Activated CD8-positive, alpha-beta memory T cell treated with anti-CD3 and anti-CD28 coated beads, Interleukin-2, amount 50 U/mL, for 1 hour (primary cell): Measurements from ENCODE around the gene MYLK.
"Not testable (repeated sequence)": the region's sequence is repeated elsewhere in the genome, so short reads cannot be mapped to it uniquely, and the experiment has no call there.

ENCODE experiments used
- DNase-seq: peaks from one replicate; pipeline ENCODE4 v3.0.0-alpha.2; 2020; ENCODE audit errors: extremely low read depth

The MYLK gene

DNA sequence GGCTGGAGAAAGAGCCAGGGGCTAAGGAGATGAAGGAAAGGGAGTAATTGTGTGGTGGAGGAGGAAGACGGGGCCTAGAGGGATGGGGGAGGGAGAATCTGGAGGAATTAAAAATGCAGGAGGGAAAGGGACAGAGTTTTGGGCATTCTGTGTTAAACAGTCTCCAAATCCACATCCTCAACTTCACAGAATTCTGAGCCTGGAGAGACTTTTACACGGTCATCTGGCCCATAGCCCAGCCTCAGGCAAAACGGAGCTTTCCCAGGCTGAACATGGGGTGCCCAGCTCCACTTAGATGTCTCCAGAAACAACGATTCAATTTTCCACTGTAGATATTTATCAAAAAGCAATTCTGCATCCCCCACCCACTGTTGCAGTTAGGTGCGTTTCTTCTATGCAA is 161.7 kb downstream of the MYLK start:
- no peak for DNase-seq

DNA sequence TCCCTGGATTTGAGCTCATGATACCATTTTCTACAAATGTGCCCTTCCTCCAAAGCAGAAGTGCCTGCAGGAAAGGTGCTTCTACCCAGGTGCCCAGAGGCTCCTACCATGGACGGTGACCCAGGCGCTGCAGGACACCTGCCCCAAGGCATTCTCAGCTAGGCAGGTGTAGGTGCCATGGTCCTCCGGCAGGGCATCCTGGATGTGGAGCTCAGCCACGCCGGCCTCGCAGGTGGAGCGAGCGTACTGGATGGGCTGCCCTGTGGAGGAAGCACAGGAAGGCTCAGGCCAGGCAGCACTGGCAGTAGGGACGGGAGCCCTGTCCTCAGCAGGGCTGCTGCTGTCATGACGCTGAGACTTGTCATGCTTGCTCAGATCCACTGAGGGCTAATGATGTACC is 162.1 kb downstream of the MYLK start:
- DNase-seq: no peak

DNA sequence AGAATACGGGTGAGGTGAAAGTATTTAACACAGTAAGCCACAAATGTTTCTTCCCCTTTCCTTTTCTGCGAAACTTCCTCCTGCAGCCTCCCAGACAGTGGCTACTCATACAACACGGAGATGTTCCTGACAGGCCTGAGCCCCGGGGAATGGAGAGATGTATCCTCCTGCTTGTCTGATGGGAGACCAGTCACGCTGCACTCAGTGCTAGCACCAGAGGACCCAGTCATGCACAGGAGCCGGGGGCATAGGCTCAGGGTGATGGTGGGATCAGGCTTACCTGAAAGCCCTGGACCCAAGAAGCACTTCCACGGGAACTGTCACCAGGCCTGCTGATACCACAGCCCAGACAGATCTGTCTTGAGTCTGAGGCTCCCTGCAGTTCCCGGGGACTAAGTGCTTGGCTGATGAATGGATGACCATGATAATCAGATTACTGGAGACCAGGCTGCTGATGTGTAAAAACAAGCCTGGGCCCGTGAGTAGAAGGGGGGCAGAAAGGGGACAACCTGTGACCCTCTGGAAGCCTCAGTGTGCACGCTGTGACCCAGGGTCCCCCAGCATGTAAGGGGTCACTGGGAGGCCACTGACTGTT is 162.9 kb downstream of the MYLK start:
- DNase-seq: not testable (repeated sequence)

DNA sequence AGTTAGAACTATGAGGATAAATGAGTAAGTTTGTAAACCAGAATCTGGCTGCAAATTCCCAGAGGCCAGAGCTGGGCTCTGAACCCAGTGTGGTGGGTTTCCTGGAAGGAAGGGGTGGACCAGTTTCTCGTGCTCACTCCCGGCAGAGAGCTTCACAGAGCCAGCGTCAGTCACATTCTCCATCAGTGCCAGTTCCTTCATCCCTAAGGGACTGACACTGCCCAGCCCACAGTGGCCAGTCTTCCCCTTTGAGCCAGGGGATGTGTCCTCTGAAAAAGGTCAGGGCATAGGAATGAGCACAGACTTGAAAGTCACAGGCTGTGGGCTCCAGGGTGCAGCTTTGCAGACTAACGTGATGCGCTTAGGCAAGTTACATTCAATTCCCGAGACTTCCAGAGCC is 163.5 kb downstream of the MYLK start:
- DNase-seq: no peak

DNA sequence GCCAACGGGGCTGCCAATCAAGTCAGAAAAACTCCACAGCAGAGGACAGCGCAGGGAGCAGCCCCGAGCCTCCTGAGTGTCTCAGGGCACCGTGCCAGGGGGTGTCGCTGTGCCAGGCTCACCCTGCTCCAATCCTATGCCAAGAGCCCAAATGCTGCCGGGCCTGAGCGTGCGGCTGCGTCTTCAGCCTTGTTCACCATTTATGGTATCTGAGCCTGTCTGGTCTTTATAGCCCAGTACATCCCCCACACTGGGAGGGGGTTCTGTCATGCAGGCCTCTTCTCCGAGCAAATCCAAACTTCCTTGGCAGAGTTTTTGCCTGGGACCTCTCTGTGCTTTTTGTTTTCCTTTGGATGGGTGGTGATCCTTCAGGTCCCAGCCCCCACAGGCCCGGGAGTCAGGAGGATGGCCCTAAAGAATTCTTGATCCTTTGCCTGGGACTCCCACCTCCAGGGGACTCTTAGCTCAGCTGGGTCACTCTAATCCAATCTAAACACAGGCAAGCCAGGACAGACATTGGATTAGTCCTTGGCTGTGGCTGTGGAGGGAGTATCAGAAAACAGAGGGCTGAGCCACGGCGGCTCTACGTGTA is 164.2 kb downstream of the MYLK start:
- no peak for DNase-seq

DNA sequence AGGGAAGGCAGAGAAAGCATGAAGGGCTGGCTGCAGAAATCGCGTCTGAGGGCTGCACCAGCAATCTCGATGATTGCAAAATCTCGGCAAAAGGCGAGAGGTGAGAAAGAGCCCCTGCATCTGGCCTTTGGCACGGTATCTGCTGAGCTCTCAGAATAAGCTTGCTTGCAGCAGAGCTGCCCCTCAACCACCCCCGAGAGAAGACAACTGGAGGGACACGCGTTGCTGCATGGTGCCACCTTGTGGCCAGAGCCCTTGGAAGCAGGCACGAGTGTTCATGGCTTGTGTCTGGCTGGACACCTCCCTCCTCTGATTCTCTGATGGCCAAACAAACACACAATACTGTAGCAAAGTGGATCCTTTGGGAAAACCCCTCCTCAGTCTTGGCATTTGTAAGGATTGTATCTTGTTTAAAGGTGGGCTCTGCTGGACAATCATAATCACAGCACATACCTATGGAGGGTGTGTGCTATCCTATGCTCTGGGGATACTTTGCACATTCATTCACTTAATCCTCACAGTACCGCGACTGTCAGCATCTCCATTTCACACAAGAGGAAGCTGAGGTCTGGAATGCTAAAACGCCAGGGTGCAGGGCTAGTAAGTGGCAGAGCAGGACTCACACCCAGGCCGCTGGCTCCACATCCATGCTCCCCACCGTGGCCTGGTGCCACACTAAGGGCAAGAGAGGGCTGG is 164.9 kb downstream of the MYLK start:
- DNase-seq: not testable (repeated sequence)

DNA sequence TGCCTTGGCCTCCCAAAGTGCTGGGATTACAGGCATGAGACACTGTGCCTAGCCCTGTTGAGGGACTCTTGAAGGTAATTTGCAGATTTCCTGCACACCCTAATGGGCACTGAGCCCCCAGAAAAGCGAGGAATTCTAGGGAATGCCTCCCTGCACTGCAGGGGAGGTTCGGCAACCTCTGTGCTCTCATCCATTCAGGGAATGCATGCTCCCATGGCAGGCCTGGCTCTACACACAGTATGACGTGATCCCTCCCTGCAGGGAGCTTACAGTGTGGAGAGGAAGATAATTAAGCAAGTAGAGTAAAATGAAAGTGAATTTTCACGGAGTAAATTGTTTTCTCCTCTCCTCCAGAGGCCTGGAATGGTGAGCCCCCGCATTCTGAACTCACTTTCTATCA is 166.0 kb downstream of the MYLK start:
- DNase-seq: no peak

DNA sequence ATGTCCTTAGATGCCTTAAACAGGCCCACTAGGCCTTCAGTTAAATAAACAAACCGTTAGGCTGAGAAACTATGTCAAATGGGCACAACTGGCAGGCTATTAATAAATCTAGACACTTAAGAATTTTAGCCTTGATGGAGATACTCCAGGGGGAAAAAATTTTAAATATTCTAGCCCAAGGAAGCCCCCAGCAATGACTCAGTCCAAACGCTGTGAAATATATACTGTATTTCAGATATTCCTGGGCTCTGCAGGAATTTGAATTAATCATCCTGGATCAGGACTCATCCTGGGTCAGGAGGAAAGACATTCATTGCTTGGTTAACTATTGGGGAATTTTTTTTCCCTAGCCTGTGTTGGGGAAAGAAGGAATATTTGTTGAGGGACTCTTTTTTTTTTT is 166.7 kb downstream of the MYLK start:
- not testable (repeated sequence) for DNase-seq

DNA sequence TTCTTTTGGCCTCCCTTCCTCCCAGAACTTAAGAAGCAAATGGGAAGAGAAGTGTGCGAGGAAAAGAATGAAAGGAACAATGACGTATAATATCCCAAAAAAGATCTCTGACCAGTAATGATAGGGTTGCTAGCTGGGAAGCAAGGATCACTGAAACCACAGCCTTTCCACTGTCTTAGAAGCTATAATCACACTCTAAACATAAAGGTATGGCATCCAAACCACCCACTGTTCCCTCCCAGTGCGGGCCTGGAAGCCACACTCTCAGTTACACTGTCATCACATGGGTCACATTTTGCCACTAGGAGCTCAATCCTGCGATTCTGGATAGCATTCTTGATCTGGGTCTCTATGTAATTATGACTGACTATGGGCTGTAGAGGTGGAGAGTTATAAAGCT is 167.7 kb downstream of the MYLK start:
- DNase-seq: no peak

DNA sequence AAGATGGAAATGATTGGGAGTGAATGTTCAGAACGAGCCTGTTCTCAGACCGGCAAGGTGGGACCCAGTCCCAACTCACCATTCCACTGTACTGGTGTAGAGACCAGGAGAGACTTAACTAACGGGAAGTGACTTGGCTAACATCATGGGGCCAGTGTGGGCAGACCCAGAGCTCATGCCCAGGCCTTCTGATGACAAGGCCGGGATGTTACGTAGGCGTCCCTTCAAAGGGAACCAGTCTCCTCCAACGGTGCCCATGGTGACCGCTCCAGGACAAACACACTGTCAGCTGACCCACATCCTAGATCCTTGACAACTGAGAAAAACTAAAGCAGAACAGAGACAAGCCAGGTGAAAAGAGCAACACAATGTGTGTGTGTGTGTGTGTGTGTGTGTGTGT is 170.9 kb downstream of the MYLK start:
- no peak for DNase-seq

DNA sequence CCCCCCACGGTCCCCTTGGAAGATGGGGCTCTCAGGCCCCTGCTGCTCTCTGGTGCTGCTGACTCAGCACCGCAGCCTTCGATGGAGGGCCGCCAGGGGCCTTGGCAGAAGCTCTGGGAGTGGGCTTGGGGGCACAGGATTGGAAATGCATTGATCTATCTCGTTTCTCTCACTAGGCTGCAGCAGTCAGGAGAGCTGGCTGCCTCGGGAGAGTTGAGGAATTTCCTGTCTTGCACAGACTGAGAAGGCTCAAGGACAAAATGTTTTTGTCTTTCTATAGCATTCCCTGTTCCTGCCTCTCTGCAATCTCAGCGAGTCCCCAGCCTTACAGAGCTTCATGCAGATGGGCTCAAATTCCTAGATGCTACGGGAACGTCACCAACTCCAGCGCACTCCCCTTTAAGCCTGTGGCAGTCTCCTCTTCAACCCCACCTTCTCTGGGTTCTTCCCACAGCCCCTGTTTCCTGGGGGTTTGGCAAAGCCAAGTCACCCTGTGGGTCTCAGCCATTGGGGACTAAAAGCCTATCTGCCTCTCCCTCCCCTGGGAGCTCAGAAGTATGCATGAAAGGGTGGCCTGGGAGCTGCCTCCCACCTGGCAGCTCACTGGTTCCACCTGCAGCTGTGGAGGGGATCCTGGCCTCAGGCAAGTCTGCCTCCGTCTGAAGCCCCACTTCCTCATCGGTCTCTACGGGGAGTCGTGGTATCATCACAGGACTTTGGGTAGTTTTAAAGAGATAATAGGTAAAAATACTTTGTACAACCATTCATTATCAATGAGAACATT is 171.9 kb downstream of the MYLK start:
- DNase-seq: no peak

DNA sequence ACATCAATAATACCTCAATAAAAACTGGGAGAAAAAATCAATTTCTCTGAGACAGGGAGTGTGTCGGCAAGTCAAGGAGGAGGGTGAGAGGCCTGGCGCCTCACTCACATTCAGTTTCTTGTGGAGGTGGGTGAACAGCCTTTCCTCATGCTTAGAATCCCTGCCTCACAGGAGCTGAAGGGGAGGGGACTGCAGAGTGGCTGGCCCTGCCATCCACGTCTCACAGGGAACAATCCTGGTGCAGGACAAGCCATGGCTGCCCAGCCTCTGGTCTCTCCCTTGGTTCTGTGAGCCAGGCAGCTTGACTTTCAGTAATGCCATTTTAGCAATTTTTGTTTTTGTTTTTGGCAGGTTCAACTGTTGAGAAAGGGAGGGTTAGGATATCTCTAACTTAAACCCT is 172.8 kb downstream of the MYLK start:
- DNase-seq: no peak

DNA sequence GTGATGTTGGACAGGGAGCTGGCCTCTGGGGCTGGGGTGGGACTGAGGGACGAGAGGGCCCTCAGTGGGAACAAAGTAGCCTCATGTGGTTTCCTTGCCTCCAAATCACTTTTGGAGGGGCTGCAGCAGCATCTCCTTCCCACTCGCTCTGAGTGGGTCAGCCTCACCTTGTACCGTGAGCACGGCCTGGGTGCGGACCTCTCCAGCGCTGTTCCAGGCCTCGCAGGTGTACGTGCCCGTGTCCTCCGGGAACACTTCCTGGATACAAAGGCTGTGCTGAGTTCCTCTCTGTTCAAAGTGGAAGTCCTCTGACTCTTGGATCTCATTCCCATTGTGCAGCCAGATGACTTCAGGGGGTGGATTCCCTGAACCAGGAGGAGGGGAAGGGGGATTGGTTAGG is 175.6 kb downstream of the MYLK start:
- no peak for DNase-seq

DNA sequence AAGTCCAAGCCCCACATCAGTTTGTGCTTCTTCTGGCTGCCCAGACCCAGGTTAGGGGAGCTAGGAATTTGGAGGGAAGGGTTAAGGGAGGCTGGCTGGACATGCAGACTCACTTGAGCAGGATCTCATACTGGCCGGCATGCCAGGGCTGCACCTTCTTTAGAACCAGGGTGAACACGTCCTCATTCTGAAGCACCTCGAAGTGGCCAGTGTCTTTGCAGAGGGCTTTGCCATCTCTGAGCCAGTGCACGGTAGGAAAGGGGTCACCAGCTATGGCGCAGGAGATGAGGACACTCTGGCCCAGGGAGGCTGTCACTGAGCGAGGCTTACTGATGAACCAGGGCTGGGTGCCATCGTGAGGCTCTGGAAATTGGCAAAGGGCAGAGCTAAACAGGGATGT is 176.5 kb downstream of the MYLK start:
- not testable (repeated sequence) for DNase-seq

DNA sequence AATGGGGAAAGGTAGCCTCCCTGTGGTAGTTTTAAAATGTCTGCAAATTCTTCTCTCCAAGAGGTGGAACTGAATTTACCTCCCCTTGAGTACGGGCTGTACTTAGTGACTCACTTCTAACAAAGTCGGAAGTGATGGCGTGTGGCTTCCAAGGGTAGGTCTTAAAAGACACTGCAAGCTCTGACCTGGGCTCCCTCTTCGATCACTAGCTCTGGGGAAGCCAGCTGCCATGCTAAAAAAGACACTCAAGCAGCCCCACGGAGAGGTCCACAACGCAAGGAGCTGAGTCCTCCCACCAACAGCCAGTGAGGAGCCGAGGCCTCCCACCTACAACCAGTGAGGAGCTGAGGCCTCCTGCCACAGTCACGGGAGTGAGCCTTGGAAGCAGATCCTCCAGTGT is 177.3 kb downstream of the MYLK start:
- no peak for DNase-seq

DNA sequence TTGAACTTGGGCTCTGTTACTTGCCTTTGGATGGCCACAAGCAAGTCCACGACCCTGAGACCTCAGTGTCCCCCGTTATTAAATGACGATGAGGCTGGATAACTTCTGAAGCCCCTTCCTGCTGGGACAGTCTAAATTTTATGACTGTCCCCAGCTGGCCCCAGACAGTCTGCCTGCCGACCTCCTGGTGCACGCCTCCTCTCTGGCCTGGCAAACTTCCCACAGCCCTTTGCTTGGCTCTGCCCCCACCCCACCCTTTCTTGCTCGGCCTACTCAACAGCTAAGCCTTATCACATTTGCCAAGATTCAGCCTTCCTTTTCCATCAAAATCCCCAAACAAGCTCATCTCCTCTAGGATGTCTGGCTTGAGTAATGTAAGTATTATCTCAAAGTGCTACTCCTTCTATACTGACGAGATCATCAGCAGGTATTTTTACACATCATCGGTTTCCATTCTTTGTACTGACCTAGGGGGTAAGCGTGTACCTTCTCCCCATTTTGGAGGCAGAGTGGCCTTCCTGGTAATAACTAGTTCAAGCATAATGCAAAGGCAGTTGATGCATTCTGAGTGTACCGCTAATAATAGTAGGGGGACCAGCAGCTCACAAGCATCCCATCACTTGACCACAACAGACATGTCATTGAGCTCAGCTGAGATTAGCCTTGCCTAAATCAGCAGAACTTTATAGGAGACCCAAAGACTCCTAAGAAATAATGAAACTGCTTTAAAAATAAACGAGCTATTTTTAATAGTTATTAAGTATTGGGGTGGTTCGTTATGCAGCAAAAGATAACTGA is 178.4 kb downstream of the MYLK start:
- DNase-seq: no peak

DNA sequence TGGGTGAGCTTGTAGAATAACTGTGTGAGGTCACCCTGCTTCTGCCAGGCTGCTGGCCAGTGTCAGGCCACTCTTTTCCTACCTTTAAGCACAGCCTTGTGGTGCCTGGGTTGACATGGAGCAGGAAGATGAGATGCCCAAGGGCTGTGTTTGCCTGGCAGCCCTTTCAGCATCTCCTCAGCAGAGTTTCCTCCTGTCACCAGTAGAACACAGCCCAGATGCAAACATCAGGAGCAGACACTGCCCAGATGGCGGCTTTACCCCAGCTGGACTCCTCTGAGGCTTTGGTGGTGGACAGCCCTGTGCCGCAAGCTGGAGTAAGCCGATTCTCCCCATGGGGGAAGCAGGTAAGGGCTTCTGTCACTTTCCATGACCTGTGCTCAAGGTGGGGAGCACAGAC is 180.5 kb downstream of the MYLK start:
- DNase-seq: not testable (repeated sequence)

DNA sequence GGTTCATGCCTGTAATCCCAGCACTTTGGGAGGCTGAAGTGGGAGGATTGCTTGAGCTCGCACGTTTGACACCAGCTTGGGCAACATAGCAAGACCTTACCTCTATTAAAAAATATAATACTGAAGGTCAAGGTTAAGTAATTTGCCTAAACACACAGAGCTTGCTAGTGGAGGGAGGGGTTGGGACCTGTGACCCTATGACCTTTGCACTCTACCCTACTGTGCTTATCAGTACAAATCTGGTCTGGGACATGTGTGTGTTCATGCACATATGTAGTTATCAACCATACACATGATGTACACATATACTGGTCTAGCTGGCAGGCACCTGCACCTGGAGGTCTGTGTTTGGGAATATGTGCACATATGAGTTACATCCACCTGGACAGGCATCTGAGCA is 181.4 kb downstream of the MYLK start:
- DNase-seq: no peak

DNA sequence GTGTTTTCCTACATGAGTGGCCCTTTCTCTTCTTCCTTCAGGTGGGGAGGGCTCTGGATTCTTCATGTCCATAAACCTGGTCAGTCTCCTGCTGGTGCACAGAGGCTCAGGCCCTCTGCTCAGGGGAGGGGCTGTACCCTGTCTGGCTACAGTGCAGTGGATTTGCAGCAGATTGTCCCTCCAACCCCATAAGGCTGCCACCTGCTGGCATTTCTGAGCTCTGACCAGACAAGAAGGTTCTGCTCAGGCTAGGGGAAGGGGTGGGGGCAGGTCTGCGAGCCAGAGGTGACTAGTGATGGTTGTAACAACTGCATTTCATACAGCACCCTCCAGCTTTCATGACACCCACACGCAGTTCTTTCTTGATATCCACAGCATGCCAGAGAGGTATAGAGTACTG is 182.1 kb downstream of the MYLK start:
- DNase-seq: not testable (repeated sequence)

DNA sequence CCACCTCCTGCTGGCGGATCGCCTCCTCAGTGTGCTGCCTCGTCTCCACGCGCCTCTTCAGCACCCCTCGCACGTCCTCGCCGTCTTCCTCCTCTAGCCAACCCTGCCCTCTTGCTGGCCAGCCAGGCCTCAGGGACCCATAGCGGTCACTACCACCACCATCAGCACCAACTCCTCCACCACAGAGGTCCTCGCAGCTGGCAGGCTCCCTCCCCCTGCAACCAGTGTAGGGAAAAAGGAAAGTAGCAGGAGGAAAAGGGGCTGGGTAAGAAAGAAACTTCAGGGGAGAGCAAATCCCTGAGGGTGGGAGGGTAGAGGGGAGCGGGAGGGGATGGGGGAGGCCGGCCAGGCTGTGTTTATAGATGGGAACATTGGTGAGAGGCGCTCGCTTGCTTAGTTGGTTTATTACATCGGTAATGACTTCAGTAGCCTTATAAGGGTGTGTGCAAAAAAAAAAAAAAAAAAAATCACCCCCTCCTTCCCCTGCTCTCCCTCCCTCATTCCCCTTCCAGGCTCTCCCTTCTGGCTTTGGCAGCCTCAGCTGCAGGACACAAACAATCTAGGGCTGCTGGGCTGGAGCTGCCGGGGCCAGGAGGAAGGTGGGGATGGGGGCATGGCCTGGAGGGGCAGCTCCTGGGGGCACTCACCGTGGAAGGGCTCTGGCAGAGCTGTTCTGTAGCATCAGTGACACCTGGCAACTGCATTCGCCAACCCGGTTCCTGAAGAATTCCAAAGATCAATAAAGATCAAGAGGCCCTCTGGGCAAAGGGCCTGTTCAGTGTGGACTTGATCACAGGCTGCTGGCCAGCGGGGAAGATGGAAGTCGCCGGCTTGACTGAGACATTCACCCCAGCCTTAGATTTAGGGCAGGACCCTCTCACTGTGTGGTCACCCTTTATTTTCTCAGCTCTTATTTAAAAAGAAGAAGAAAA is 183.1 kb downstream of the MYLK start:
- no peak for DNase-seq

DNA sequence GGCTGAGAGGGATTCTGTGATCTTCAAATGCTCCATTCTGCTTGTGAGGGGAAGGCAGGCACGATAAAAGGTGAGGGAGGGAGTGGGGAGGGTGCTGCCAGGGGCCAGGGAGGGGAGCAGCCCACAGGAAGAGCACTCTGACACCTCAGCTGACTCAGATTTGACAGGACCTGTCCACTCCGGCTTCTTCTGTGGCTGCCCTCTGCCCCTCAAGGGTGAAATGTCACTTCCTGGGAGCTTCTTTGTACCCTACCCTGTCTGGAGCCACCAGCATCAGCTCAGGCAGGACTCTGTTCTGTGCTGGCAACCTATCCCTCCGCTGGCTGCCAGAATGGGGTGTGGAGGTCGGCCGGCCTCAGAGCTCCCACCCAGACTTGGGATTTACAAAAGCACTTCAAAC is 185.3 kb downstream of the MYLK start:
- no peak for DNase-seq
